ENCODE measurements around the gene MBLAC2. TPM values are rescaled to one million over a fixed set of nuclear protein-coding genes. Genes with fewer than 3 reads are reported as not detected.

The MBLAC2 gene
- polyA plus RNA-seq, 1 donor (not counting 4 experiments of a cell fraction or from before 2014, with no cell fraction given) = 4.6 TPM

GRCh38 chr5:90510438-90510837 lies 35.9 kb upstream of the MBLAC2 start:
- H3K27me3 ChIP-seq (ENCODE audit: control insufficient read depth, extremely low read depth, insufficient read depth, low read length) = no peaks in the 10 kb centered on the region
- H3K27ac ChIP-seq (ENCODE audit: control insufficient read depth, insufficient read depth, low read length) = no peak overlapping the region
- H2AFZ ChIP-seq (ENCODE audit: control insufficient read depth, low read length) = no peak overlapping the region
- no peak overlapping the region for H3K9ac ChIP-seq (ENCODE audit: control insufficient read depth, extremely low read depth, insufficient read depth, low read length)
- no peaks in the 10 kb centered on the region for H4K20me1 ChIP-seq (ENCODE audit: control insufficient read depth, extremely low read depth, insufficient read depth, low read length)
- H3K79me2 ChIP-seq (ENCODE audit: control insufficient read depth, insufficient read depth, low read length) = no peaks in the 10 kb centered on the region
- TF ChIP-seq CTCF (optimal IDR thresholded peaks at IDR 0.05 in 1 of 3, IDR thresholded peaks at IDR 0.05 in 1 of 3, conservative IDR thresholded peaks at IDR 0.05 in 1 of 3; ENCODE audit: extremely low read depth in 1 of 3, insufficient read depth in 2 of 3, low read length in 3 of 3) = no peak
- H3K9me3 ChIP-seq (ENCODE audit: control insufficient read depth, low read depth, low read length) = no peaks in the 10 kb centered on the region
- no peak overlapping the region for H3K4me2 ChIP-seq (ENCODE audit: control insufficient read depth, extremely low read depth, insufficient read depth, low read depth, low read length)
- H3K9me1 ChIP-seq (ENCODE audit: control insufficient read depth, extremely low read depth, insufficient read depth, low read length) = no peaks in the 10 kb centered on the region
- FAIRE-seq = no peak
- dilution Hi-C loops (cut with MboI; ENCODE audit: extremely low pct_ligation_motif_present, low sequenced_read_pairs) = no loop called here
- no peak for DNase-seq (ENCODE audit: low read depth, low spot score)
- no peak overlapping the region for H3K4me3 ChIP-seq (ENCODE audit: control insufficient read depth in 2 of 3, extremely low read depth in 1 of 3, insufficient read depth in 2 of 3, low read depth in 1 of 3, low read length in 3 of 3)
- H3K4me1 ChIP-seq (ENCODE audit: control insufficient read depth, extremely low read depth, insufficient read depth, low read length) = no peaks in the 10 kb centered on the region
- no peaks in the 10 kb centered on the region for H3K36me3 ChIP-seq (ENCODE audit: control insufficient read depth in 2 of 2, extremely low read depth in 1 of 2, insufficient read depth in 2 of 2, low read length in 2 of 2)

- Histone ChIP-seq H3K4me1 (ENCODE audit: control insufficient read depth, extremely low read depth, insufficient read depth, low read length) (peaks cover 8% of the 10 kb centered on the region), H3K27me3 (ENCODE audit: control insufficient read depth, extremely low read depth, insufficient read depth, low read length) (no peaks in the 10 kb centered on the region), H3K9me3 (ENCODE audit: control insufficient read depth, low read depth, low read length) (no peaks in the 10 kb centered on the region), H2AFZ (ENCODE audit: control insufficient read depth, low read length) (no peak overlapping the region), H3K9me1 (ENCODE audit: control insufficient read depth, extremely low read depth, insufficient read depth, low read length) (no peaks in the 10 kb centered on the region), H3K27ac (ENCODE audit: control insufficient read depth, insufficient read depth, low read length) (no peak overlapping the region), H3K79me2 (ENCODE audit: control insufficient read depth, insufficient read depth, low read length) (no peaks in the 10 kb centered on the region), H3K36me3 (ENCODE audit: control insufficient read depth in 2 of 2, extremely low read depth in 1 of 2, insufficient read depth in 2 of 2, low read length in 2 of 2) (no peaks in the 10 kb centered on the region), H3K4me3 (ENCODE audit: control insufficient read depth in 2 of 3, extremely low read depth in 1 of 3, insufficient read depth in 2 of 3, low read depth in 1 of 3, low read length in 3 of 3) (no peak overlapping the region), H3K9ac (ENCODE audit: control insufficient read depth, extremely low read depth, insufficient read depth, low read length) (no peak overlapping the region), H4K20me1 (ENCODE audit: control insufficient read depth, extremely low read depth, insufficient read depth, low read length) (no peaks in the 10 kb centered on the region), H3K4me2 (ENCODE audit: control insufficient read depth, extremely low read depth, insufficient read depth, low read depth, low read length) (no peak overlapping the region)
- FAIRE-seq = no peak
- TF ChIP-seq CTCF (optimal IDR thresholded peaks at IDR 0.05 in 1 of 3, IDR thresholded peaks at IDR 0.05 in 1 of 3, conservative IDR thresholded peaks at IDR 0.05 in 1 of 3; ENCODE audit: extremely low read depth in 1 of 3, insufficient read depth in 2 of 3, low read length in 3 of 3) (no peak), EZH2 (IDR thresholded peaks at IDR 0.05; ENCODE audit: low read length) (no peak)
- dilution Hi-C loops (cut with MboI; ENCODE audit: extremely low pct_ligation_motif_present, low sequenced_read_pairs) = no loop called here
- no peak for DNase-seq (ENCODE audit: low read depth, low spot score)
Measured at GRCh38 chr5:90506221-90506620, 31.6 kb upstream of the MBLAC2 start.
